Bronchial epithelial cell (primary cell): ENCODE data around the gene PHF21B. TPM values are rescaled to one million over a fixed set of nuclear protein-coding genes. Genes with fewer than 3 reads are reported as not detected.

Source experiments
- DNase-seq: peaks from one replicate; pipeline ENCODE4 v3.0.0-alpha.2; 2010; ENCODE audit warnings: low read depth
- FAIRE-seq: peaks from 2 replicates; lab custom pipeline; 2011; peaks lifted over from hg19 to GRCh38; lab: Jason Lieb, UNC
- H3K27me3 ChIP-seq: 2 replicates; pipeline ENCODE4 v1.5.1; 2011; ENCODE audit warnings: low read length; ENCODE audit not compliant: control insufficient read depth, insufficient read depth
- H3K36me3 ChIP-seq: 2 replicates; pipeline ENCODE4 v1.5.1; 2011; ENCODE audit warnings: low read length; ENCODE audit not compliant: control insufficient read depth, insufficient read depth
- H3K4me3 ChIP-seq: 2 replicates; pipeline ENCODE4 v1.5.1; 2011; ENCODE audit warnings: mild to moderate bottlenecking, low read depth, low read length, control low read depth
- CTCF ChIP-seq: IDR thresholded peaks from 2 replicates; pipeline ENCODE4 v1.5.1; 2011; ENCODE audit warnings: mild to moderate bottlenecking, moderate library complexity, low read length, control low read depth, inconsistent platforms; ENCODE audit not compliant: insufficient read depth, severe bottlenecking
- total RNA-seq: library from RNA; depleted of rRNA; stranded (reverse); fragments of >200 nt; gene quantifications from 2 replicates; pipeline ENCODE4 v1.2.1, GENCODE V29; 2014

Gene PHF21B
- total RNA-seq, 1 donor from 2014 or later: not detected

DNA sequence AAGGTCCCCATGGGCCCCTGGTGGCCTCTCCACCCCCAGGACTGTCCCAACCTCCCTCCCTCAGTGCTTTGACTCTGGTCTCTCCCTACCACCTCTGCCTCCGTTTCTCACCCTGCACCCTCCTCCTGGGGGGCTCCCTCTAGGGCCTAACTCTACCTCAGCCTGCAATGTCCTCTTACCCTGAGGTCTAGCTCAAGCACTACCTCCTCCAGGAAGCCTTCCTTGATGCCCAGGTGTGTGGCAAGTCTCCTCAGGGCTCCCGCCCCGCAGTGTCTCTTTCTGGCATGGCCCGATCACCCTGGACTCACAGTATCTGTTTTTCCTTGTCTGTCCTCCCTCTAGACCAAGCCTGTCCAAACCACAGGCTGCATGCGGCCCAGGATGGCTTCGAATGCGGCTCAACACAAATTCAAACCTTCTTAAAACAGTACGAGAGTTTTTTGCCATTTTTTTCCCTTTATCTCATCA, 90.8 kb downstream of the PHF21B start:
- no peak for FAIRE-seq
- DNase-seq: no peak
- H3K36me3 ChIP-seq: no peaks in the 10 kb centered on the region
- H3K4me3 ChIP-seq: no peak overlapping the region
- H3K27me3 ChIP-seq: no peaks in the 10 kb centered on the region
- TF ChIP-seq CTCF: no peak

DNA sequence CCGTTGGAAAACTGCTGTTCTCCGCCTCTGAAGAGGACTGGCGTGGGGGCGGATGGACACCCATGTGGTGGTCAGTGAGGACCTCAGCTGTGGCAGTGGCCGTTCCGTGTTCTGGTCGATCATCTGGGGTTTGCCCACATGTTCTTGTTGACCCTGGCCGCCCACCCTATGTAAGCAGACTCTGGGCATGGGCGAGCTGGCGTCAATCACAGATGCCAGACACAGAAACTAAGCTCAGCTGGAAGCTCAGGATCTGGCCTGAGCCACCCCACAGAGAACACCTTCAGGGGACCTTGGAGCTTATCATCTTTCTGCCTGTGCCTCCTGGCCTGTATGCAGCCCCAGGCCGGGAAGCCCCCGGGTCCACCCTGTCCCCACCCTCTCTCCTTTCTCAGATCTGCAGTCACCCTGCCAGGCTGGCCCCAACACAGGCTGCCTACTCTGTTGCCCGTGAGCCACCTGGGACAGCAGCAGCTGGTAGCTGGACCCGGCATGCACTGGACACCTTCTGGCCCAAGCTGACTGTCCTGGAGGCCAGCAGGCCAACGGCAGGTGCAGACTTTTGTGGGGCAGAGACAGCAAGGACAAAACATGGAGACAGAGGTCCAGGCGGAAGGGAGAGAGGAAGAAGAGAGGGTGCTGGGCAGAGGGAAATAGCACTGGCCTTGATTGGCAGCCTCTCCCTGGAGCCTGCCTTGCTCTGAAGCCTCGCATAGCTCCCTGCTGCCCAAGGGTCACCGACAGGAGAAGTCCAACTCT, 91.5 kb downstream of the PHF21B start:
- Histone ChIP-seq H3K4me3 (no peak overlapping the region), H3K36me3 (no peaks in the 10 kb centered on the region), H3K27me3 (no peaks in the 10 kb centered on the region)
- FAIRE-seq: no peak
- no peak for DNase-seq
- no peak for TF ChIP-seq CTCF

- Histone ChIP-seq H3K4me3 (no peak overlapping the region), H3K36me3 (no peaks in the 10 kb centered on the region), H3K27me3 (no peaks in the 10 kb centered on the region)
- DNase-seq: no peak
- TF ChIP-seq CTCF: no peak
- FAIRE-seq: no peak
Measured at GRCh38 chr22:44917372-44918165, 92.2 kb downstream of the PHF21B start.

- no peak for DNase-seq
Measured at GRCh38 chr22:44916281-44917231, 93.2 kb downstream of the PHF21B start.

More at GRCh38 chr22:44916281-44917231, 93.2 kb downstream of the PHF21B start:
- no peak for FAIRE-seq
- no peak for TF ChIP-seq CTCF
- H3K4me3 ChIP-seq: no peak overlapping the region
- H3K36me3 ChIP-seq: no peaks in the 10 kb centered on the region
- H3K27me3 ChIP-seq: no peaks in the 10 kb centered on the region
